ENCODE measurements around the gene CNPY1.

DNA sequence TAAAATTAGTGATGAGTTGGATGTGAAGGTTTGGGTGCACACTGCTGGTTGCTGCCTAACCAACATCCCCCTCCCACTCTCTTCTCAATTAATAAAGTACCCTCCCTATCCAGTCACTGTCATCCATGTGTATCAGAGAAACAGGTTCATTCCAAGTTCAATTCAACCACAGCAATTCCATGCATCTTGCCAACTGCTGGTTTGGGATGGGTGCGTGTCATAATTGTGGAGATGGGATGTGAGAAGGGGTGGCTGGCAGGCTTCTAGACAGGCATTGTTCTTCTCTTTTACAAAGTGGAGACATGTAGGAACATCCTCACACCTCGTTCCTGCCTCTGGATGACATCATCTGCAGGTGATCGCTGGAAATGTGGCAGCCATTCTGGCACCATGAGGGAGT is 7.5 kb upstream of the CNPY1 start:
- TF ChIP-seq, protein P1, sequence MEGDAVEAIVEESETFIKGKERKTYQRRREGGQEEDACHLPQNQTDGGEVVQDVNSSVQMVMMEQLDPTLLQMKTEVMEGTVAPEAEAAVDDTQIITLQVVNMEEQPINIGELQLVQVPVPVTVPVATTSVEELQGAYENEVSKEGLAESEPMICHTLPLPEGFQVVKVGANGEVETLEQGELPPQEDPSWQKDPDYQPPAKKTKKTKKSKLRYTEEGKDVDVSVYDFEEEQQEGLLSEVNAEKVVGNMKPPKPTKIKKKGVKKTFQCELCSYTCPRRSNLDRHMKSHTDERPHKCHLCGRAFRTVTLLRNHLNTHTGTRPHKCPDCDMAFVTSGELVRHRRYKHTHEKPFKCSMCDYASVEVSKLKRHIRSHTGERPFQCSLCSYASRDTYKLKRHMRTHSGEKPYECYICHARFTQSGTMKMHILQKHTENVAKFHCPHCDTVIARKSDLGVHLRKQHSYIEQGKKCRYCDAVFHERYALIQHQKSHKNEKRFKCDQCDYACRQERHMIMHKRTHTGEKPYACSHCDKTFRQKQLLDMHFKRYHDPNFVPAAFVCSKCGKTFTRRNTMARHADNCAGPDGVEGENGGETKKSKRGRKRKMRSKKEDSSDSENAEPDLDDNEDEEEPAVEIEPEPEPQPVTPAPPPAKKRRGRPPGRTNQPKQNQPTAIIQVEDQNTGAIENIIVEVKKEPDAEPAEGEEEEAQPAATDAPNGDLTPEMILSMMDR (IDR thresholded peaks at IDR 0.05; ENCODE audit: insufficient read depth, low read length), result no peak
- TF ChIP-seq REST (IDR thresholded peaks at IDR 0.05; ENCODE audit: insufficient replicate concordance, low read depth), result no peak
